HG02943 (cell line): Measurements from ENCODE around the gene FAM53B.

ENCODE experiments used
- ATAC-seq: cut with Tn5 transposase; IDR thresholded peaks from one replicate; pipeline ENCODE4 v1.9.1; 2021; ENCODE audit warnings: mild to moderate bottlenecking, low read depth, moderate library complexity; ENCODE audit not compliant: unreplicated experiment

Gene FAM53B

DNA sequence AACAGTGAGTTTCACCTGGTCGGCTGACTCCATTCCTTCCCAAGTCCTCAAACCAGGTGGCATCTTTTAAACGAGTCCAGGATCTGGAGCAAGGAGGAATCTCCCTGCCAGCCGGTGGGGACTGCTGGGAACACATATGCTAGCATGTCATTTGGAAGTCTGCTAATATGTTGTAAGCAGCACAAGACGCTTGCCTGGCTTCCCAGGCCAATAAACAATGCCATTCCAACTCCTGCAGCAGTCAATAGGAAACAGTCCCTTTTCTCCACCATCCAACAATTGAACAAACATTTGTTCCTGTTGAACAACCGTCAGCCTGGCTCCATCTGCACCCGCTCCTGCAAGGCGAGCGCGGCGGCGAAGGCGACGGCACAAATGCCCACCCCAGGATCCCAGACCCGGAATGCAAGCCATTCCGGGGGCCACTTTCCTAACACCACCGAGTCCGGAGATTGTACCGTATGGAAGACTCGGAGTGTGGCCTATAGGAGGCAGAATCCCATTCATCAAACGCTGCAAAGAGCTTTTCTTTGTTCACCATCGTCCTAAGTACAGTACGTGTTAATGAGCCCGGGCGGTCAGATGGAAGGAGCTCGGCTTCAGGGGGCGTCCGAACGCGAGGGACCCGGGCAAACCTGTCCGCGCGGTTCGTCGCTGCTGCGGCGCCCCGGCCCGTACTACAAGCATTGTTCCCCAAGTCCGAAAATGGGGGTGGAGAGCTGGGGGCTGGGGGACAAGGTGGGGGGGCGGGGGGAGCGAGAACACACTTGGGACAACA lies 1.6 kb downstream of the FAM53B start:
- no peak for ATAC-seq

DNA sequence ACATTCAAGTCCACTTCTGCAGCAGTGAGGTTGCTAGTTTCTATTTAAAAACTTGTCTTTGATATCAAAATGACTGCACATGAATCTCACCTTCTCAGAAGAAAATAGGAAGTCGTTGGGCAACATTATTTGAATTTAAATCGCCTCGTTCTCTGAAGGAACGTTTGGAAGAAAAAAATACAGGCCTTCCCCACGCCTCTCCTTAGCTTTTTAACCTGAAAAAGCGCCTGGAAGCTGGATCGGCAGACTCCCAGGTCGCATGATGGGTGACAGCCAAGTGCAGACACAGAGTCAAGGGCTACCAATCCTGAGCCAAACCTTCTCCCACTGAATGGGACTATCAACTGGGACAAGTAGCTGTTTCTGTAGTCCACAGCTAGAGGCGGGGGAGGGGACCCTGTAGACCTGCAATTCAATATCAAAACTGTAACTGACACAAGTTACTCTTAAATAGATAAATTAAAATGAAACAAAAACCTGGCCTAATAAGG lies 2.2 kb downstream of the FAM53B start:
- no peak for ATAC-seq

DNA sequence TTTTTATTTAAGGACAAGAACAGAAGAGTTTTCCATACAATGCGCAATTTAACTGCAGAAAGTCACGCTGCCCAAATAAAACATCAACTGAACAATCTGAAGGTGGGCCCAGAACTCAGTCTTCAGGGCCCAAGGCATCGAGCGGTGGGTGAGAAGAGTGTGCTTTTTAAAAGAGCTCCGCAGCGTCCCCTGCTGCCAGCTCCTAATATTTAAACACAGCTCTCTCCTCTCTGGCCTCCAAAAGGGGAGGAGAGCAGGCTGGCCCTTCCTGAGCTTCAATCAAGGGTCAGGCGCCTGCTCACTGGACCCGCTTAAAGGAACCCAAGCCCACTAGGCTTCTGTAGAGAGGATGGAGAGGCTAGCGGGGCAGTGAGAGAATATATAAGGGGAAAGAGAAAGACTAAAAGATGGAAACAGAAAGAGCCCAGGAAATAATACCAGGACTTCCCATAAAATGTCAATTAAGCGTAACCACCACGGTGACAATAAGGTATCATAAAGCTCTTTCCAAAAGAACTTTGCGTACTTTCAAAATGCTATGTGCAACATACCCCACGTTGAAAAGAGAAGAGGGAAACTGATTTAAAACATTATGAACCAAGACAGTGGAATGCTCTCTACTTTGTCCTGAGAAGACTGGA lies 2.8 kb downstream of the FAM53B start:
- ATAC-seq: peak; percentile 39

DNA sequence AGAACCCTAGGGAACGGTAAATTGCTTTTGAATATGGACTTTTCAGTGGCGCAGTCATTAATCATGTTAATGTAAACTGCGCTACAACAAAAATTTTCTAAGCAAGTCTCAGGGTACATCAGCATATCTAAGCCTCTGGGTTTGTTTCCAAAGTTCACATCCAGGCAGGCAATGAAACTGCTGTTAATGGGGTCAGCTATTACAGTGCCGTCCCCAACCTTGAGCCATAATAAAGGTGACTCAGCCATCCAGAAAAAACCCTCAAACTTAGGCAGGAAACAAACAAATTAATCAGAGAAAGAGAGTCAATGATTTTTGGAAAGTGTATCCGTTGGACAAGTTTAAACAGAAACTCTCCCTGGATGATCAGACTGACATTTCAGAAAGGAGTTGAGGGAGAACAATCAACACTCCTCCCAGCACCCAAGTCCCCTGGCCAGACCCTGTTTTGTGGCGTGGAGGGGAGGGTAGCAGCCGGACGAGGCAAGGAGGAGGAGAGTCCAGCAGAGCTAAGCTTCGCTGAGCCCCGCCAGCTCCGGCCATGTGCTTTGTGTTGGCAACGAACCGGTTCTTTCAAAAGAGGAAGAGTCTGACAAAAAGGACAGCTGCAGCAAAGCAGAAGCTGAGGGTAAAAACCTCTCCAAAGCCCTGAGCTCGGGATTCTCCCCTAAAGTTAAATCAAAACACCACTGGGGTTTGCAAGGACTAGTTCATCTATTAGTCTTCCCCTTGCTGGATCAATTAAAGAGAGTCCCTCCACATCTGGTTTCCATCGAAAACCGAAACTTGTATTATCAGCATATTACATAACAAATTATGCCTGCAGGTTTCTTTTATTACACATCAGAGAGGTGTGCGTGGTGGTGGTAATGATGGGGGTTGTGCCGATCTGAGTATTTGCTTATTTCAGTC lies 3.6 kb downstream of the FAM53B start:
- ATAC-seq: no peak

DNA sequence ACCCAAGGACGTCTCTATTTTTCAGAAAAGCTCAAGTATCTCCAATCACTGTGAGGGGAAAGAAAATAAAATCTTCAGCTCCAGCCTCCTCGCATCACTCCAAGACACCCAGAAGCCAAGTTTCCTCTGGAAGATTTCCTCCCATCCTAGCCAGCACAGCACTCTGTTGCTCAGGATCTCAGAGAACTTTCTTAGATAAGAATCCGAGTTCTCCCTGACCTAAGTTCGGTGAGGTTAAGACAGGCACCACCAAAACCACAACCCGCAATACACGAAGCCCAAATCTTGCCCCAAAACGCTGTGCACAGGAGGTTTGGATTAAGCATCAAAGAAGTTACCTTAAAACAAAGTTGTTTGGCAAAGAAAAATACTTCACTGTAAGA lies 4.2 kb downstream of the FAM53B start:
- no peak for ATAC-seq

DNA sequence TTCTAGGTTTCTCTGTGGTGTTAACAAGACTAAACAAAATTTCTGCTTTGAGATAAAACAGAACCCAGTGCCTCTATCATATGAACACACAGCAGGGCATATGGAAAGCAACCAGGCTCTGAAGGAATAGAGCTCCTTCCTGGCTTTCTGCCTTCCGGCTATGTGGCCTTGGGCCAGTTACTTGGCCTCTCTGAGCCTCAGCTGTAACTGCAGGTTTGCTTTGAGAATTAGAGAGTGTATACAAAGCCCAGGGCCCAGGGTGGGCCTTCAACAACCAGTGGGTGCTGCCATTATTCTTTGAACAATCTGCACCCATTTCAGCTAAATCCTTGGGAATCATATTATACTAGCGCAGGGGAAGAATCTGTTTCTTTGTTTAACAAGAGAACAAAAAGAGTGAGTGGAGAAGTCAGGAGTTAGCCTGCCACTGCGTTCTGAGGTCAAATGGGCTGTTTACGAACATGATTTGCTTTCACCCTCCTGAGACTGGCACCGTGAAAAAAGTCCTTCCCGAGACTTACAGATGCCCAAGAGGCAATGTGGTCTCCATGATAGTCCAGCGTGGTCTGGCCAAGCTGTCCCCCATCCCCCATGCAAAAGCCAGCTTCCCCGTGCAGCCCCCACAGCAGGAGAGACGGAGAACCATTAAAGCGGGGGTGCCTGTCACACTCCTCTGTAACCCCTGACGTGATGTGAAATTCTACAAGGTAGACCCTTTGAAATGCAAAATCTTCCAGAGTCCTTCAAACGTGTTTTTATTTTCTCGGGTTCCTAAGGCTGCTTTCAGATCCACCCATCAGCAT lies 4.9 kb downstream of the FAM53B start:
- no peak for ATAC-seq

DNA sequence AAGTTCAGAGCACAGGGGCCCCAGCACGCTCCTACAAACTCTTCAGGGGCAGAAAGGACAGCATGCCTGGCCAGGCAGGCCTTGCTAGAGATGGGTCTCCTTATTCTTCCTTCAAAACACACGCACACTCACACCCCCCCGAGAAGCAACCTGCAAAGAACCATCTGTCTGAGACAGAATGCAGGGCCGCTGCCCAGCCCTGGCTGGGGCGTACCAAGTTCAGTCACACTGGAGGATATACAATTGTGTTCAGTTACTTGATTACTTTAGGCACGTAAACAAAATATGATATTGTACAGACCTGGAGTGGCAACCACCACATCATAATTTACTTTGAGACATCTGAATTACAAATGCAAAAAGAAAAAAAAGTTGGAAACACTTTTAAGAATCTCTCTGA lies 5.7 kb downstream of the FAM53B start:
- no peak for ATAC-seq

DNA sequence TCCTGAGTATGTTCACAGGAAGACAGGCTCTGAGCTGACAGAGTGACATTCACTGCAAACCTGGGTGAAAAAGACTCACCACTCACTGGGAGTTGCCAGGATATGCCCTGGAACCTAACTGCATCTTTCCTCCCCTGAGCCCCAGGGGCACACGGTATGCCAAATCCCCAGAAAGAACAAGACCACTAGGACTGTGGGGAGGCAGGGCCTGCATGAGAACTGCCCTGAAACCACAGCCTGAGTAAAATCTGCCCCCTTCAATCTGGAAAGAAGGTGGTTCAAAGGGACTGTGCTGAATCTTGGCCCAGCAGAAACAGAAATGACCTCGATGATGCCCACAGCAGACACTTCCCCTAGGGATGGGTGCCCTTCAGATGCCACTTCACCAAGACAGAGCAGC lies 6.5 kb downstream of the FAM53B start:
- no peak for ATAC-seq

DNA sequence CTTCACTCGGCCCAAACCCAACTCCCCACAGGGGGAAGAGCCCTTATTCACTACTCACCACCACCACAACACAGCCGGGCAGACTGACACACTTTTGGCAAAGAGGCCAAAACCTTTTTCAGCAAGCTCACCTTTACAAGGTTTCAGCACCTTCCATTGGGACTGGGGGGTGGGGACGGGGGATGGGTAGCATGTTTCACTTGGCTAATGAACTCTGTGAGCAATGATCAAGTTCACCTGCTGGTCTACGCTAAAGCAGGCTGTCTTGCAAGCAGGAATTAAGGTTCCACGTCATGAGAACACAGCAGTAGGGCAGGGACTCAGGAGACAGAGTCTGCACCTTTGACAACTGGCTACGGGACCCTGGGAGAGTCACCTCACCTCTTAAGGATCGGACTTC lies 7.0 kb downstream of the FAM53B start:
- ATAC-seq: no peak

DNA sequence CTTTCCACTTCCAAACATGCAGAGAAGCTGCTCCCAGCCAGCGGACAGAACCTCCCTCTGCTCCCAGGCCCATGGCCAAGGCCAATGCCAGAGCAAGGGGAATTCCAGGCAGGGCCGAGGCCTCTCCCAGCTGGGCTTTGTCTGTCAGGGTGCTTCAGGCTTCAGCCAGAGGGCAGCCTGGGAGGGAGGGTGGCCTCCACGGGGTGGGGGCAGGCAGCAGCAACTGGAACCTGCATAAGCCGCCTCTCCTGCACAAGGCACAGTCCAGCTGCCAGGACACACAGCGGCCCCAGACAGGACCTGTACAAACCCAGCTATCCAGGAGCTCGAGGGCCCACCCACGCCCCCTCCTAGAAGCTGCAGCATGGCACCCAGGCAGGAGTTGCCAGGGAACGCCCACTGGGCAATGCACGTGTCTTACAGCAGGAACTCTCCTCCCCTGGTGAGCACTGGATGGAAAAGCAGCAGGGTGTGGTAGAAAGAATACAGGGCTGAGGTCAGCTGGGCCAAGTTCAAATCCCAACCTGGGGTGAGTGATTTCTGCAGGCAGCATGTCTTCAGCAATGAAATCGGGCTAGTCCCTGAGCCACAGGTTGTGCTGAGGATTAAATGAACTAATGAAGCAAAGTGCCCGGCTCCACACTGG lies 7.6 kb downstream of the FAM53B start:
- ATAC-seq: no peak

DNA sequence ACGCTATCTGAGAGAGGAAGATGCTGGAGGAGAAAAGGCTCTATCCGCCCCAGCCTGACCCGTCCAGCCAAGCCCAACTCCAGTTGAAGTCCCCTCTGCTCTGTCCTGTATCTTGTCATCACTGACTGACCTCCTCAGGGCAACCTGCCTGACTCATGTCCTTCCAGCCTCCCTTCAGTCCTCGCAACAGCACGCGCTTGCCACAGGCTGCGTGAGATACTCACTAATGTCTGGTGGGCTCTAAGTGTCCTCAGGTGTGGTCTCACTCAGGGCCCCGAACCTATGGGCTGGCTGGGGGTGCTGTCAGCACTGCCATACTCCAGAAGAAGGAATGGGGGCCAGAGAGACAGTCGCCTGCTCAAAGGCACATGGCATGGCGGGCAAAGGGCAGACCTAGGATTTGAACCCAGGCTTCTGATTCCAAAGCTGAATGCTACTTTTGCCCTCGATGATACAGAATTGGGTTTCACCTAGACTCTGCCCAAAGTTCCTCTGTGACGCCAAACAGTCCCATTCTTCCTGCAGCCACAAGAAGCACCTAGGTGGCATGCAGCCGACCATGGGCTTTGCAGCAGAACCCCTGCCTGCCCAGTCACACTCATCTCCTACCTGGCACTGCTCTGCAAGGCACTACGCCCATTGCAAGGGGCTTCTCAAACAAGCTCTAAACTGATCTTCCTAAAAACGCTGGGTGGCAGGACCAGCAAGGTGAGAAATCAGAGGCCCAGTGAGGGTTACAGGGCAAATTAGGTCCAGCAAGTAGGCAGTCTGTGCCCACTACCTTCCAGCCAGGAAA lies 8.5 kb downstream of the FAM53B start:
- ATAC-seq: no peak

DNA sequence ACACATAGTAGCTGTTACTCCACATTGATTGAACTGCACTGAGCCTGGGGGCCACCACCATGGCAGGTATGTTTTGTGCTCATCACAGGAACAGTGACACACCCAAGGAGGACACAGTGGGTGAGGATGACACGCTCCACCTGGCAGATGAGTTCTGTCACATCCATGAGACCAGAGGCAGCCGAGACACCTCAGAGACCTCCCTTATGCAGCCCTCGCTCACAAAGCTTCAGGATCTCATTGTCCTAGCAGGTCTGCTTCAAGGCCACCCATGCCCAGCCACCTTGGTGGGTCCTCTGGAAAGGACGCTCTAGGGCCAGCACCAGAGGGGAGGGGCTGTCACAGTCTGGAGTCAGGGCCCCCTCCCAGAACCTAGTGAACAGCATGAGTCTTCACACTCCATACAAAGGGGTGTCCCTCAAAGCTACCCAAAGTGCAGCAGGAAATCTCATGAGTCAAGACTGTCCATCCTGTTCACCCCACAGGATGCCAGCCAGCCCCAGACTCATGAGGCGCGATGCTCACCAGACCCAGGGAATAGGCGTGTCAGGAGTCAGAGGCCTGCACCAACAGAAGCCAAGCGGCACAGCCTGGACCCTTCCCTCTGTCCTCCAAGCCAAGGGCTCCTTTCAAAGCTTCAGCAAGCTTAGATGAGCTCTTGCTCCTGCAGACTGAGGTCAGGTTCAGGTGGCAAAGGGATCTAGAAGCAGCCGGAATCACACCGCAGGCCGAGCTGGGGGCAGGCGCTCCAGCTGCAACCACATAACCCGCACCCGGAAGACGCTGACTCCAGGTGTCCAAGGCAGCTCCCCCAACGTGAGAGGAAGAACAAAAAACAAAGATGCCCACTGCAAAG lies 9.6 kb downstream of the FAM53B start:
- ATAC-seq: no peak

DNA sequence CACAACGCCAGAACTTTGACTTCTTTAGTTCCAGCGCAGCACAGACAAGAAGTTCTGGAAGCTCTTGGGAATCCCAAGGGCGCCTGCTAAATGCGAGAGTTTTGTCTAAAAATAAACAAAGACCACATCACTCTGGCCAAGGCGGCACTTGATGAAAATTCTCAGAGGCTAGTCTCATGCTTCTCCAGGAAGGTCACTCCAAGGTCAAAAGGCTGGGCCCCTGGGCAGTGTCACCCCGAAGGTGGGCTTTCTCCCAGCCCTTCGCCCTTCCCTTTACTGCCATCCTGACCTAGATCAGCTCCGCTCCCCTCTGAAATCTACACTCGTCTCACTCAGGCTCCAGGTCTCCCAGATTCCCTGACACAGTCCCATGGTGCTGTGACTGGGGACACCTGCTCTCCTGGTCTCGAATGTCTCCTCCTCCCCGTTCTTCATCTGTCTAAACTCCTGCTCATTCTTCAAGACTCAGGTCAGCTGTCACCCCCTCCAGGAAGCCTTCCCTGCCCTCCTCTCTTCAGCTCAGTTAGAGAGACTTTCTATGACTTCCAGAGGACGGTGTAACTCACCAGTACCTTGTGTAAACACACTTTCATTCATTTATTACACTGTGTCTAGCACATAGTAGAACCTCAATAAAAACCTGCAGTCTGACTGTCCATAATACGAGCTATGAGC lies 10.5 kb downstream of the FAM53B start:
- no peak for ATAC-seq

DNA sequence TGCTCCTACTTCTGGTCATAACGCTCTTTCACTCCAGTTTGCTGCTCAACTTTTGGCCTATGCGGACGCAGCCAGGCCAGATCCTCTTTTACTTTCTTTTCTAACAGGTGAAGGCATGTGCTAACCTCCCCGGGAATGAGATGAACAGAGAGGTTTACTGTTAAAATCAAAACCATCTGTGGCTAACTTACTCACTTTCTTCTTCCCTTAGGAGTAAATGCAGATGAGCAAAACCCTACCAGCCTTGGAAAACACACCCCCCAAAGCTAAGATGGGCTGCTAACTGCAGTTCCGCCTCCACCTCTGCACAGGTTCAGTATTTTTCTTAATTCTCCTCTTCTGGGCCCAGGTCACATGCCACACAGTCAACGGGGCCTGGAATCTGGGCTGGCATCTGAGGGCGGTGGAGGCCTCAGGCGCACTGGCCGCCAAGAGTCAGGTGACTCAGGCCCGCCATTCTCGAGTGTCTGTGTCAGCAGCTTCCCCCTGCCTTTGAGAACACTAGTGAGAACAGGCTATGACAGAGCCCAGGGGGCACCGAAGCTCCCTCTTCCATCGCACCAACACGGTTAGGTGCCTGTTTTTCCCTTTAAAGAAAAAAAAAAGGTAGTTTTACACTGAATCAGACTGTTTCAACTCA lies 11.1 kb downstream of the FAM53B start:
- ATAC-seq: peak; percentile 62

DNA sequence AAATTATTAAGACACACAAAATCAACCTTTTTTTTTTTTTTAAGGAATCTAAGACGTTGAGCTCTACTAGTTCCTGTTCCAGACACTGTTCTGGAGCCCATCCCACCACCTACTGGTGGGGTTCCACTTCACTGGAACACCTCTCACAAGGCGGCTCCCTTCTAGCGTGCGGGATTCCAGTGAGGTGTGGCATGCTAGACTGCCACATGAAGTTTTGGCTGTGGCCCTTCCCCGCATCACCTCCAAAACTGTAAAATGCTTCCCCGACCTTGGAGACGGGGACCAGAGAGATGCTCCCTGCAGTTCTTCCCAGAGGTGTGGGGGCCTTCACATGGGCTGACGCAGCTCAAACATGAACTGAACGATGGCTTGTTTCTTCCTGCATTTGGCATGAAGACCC lies 12.6 kb downstream of the FAM53B start:
- ATAC-seq: no peak

DNA sequence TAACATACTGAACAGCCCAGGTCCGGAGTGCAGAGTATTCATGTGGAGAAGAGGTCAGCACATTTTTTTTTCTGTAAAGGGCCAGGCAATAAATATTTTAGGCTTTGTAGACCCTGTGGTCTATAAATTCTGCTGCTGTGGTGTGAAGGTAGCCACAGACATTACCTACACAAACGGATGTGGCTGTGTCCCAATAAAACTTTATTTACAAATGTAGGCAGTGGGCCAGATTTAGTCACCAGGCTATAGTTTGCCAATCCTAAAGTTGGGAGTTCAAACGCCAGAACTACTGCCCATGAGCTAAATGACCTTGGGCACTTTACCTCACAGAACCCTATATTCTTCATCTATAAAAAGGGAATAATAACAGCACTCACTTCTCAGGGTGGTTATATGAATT lies 13.4 kb downstream of the FAM53B start:
- no peak for ATAC-seq
